H1 (cell line): ENCODE results near the gene GFRA3. TPM values are rescaled to one million over a fixed set of nuclear protein-coding genes. Genes with fewer than 3 reads are reported as not detected.

Experiments
- CTCF ChIA-PET: fragments of 300-600 bp; sonication (Branson Sonifier 250); formaldehyde crosslinking; loops from one replicate; lab custom pipeline; 2021; ENCODE audit not compliant: partially characterized antibody; lab: Charles Lee
- POLR2A ChIA-PET: fragments of 300-600 bp; sonication (Branson Sonifier 250); formaldehyde crosslinking; loops from one replicate; lab custom pipeline; 2021; ENCODE audit warnings: inconsistent platforms; ENCODE audit not compliant: partially characterized antibody; lab: Charles Lee
- DNase-seq, 2 experiments: peaks; one replicate each; pipeline versions ENCODE4 v3.0.0 to v3.0.0-alpha.2; 2010 to 2022; ENCODE audit warnings: low spot score in 2 of 2, low read depth in 1 of 2, mixed read lengths in 1 of 2
- FAIRE-seq: peaks from 2 replicates; lab custom pipeline; 2011; peaks lifted over from hg19 to GRCh38; lab: Jason Lieb, UNC
- H2AFZ ChIP-seq: 2 replicates; pipeline ENCODE4 v1.8.1; 2012; ENCODE audit warnings: low read length, inconsistent platforms
- H2AK5ac ChIP-seq: 2 replicates; pipeline ENCODE4 v1.6.1; 2013; ENCODE audit warnings: low read depth, low read length
- H2BK120ac ChIP-seq: replicated peaks from 2 replicates; pipeline ENCODE3; 2013; ENCODE audit warnings: low read depth, low read length, inconsistent platforms
- H2BK12ac ChIP-seq: 2 replicates; pipeline ENCODE4 v1.6.1; 2013; ENCODE audit warnings: low read depth, low read length
- H2BK15ac ChIP-seq: 2 replicates; pipeline ENCODE4 v1.6.1; 2013; ENCODE audit warnings: low read length
- H2BK20ac ChIP-seq: 2 replicates; pipeline ENCODE4 v1.6.1; 2013; ENCODE audit warnings: low read length
- H2BK5ac ChIP-seq: 2 replicates; pipeline ENCODE4 v1.6.1; 2013; ENCODE audit warnings: low read depth, low read length
- H3K14ac ChIP-seq: 2 replicates; pipeline ENCODE4 v1.6.1; 2013; ENCODE audit warnings: inconsistent platforms; ENCODE audit not compliant: insufficient read length
- H3K18ac ChIP-seq: 2 replicates; pipeline ENCODE4 v1.6.1; 2013; ENCODE audit warnings: low read length; ENCODE audit errors: extremely low read depth
- H3K23ac ChIP-seq: 2 replicates; pipeline ENCODE4 v1.6.1; 2013; ENCODE audit warnings: inconsistent platforms; ENCODE audit not compliant: insufficient read length
- H3K23me2 ChIP-seq: 2 replicates; pipeline ENCODE4 v1.6.1; 2013; ENCODE audit warnings: low read depth, low read length
- H3K27ac ChIP-seq: 2 replicates; pipeline ENCODE4 v1.6.1; 2011; ENCODE audit warnings: low read depth, low read length, inconsistent platforms
- H3K27me3 ChIP-seq, 4 experiments: replicated peaks in 1 of 4; 1 replicate in 1 of 4; 2 replicates in 3 of 4; pipeline versions ENCODE4 v1.6.1 to v1.8.1; 2011 to 2013; ENCODE audit warnings: low read length in 3 of 4, mild to moderate bottlenecking in 3 of 4, inconsistent platforms in 2 of 4, mixed read lengths in 2 of 4, moderate library complexity in 1 of 4; ENCODE audit not compliant: control insufficient read depth in 3 of 4, insufficient read depth in 3 of 4; ENCODE audit errors: extremely low read depth in 1 of 4
- H3K36me3 ChIP-seq, 4 experiments: 2 replicates each; pipeline versions ENCODE4 v1.6.1 to v1.8.1; 2011 to 2013; ENCODE audit warnings: mild to moderate bottlenecking in 4 of 4, low read length in 3 of 4, moderate library complexity in 2 of 4, control low read depth in 1 of 4, inconsistent platforms in 1 of 4; ENCODE audit not compliant: insufficient read depth in 4 of 4, control insufficient read depth in 2 of 4
- H3K4ac ChIP-seq: replicated peaks from 2 replicates; pipeline ENCODE3; 2013; ENCODE audit warnings: low read length, low read depth, mixed read lengths, inconsistent platforms; ENCODE audit not compliant: insufficient read length
- H3K4me1 ChIP-seq, 4 experiments: replicated peaks in 1 of 4; 1 replicate in 1 of 4; 2 replicates in 3 of 4; pipeline versions ENCODE4 v1.6.1 to v1.8.1; 2011 to 2013; ENCODE audit warnings: low read length in 3 of 4, inconsistent platforms in 2 of 4, mixed read lengths in 1 of 4; ENCODE audit not compliant: insufficient read depth in 4 of 4, control insufficient read depth in 3 of 4
- H3K4me2 ChIP-seq, 2 experiments: 2 replicates each; pipeline versions ENCODE4 v1.6.1 to v1.8.1; 2011 to 2013; ENCODE audit warnings: low read depth in 2 of 2, low read length in 2 of 2, control low read depth in 1 of 2, inconsistent platforms in 1 of 2, mild to moderate bottlenecking in 1 of 2; ENCODE audit not compliant: insufficient read depth in 1 of 2
- H3K4me3 ChIP-seq, 4 experiments: fragments of 200-600, 300-600 bp in 1 of 4; sonication (generic), shearing (Covaris generic), sonication (Bioruptor Twin) in 1 of 4; 2 replicates each; pipeline versions ENCODE4 v1.5.1 to v1.8.1; 2011 to 2016; ENCODE audit warnings: low read length in 4 of 4, low read depth in 3 of 4, control low read depth in 2 of 4, inconsistent platforms in 2 of 4, mild to moderate bottlenecking in 2 of 4, mixed read lengths in 1 of 4, moderate library complexity in 1 of 4; ENCODE audit not compliant: insufficient read depth in 2 of 4; ENCODE audit errors: extremely low read depth in 1 of 4
- H3K56ac ChIP-seq: replicated peaks from 2 replicates; pipeline ENCODE3; 2013; ENCODE audit warnings: low read depth, mild to moderate bottlenecking, mixed read lengths, low read length, inconsistent platforms; ENCODE audit not compliant: insufficient read length
- H3K79me1 ChIP-seq: 2 replicates; pipeline ENCODE4 v1.6.1; 2013; ENCODE audit warnings: low read depth, low read length, control low read depth
- H3K79me2 ChIP-seq, 2 experiments: 2 replicates each; pipeline versions ENCODE4 v1.6.1 to v1.8.1; 2012 to 2013; ENCODE audit warnings: low read length in 2 of 2, mild to moderate bottlenecking in 2 of 2, inconsistent platforms in 1 of 2; ENCODE audit not compliant: insufficient read depth in 2 of 2, control insufficient read depth in 1 of 2
- H3K9ac ChIP-seq, 4 experiments: replicated peaks in 1 of 4; 1 replicate in 1 of 4; 2 replicates in 3 of 4; pipeline versions ENCODE4 v1.6.1 to v1.8.1; 2011 to 2013; ENCODE audit warnings: low read depth in 3 of 4, low read length in 3 of 4, control low read depth in 2 of 4, mild to moderate bottlenecking in 2 of 4, moderate library complexity in 2 of 4, inconsistent platforms in 1 of 4; ENCODE audit errors: extremely low read depth in 1 of 4
- H3K9me3 ChIP-seq, 2 experiments: 2 replicates each; pipeline versions ENCODE4 v1.6.1 to v1.8.1; 2012 to 2013; ENCODE audit warnings: mild to moderate bottlenecking in 2 of 2, moderate library complexity in 2 of 2, control low read depth in 1 of 2, inconsistent platforms in 1 of 2, low read depth in 1 of 2, low read length in 1 of 2, mixed read lengths in 1 of 2; ENCODE audit not compliant: insufficient read depth in 2 of 2
- H4K20me1 ChIP-seq, 2 experiments: replicated peaks in 1 of 2; 2 replicates each; pipeline versions ENCODE3 to v1.8.1; 2011 to 2013; ENCODE audit warnings: inconsistent platforms in 2 of 2, low read length in 2 of 2, mild to moderate bottlenecking in 1 of 2; ENCODE audit not compliant: insufficient read depth in 2 of 2, control insufficient read depth in 1 of 2
- H4K5ac ChIP-seq: 2 replicates; pipeline ENCODE4 v1.6.1; 2013; ENCODE audit warnings: low read length, low read depth, mixed read lengths, inconsistent platforms; ENCODE audit not compliant: insufficient read length
- H4K8ac ChIP-seq: 2 replicates; pipeline ENCODE4 v1.8.0; 2013; ENCODE audit warnings: mild to moderate bottlenecking, moderate library complexity, low read length, inconsistent platforms; ENCODE audit not compliant: insufficient read depth; ENCODE audit errors: extremely low read depth
- H4K91ac ChIP-seq: replicated peaks from 2 replicates; pipeline ENCODE3; 2013; ENCODE audit warnings: low read length, mixed read lengths, inconsistent platforms; ENCODE audit not compliant: insufficient read length
- BCL11A ChIP-seq, 2 experiments: IDR thresholded peaks; one replicate each; pipeline ENCODE4 v1.6.1; 2011; ENCODE audit warnings: low read depth in 2 of 2, low read length in 2 of 2, mild to moderate bottlenecking in 2 of 2
- EGR1 ChIP-seq: IDR thresholded peaks from 2 replicates; pipeline ENCODE4 v1.6.1; 2011; ENCODE audit warnings: low read depth, low read length, borderline replicate concordance
- FOSL1 ChIP-seq: IDR thresholded peaks from 2 replicates; pipeline ENCODE4 v1.6.1; 2011; ENCODE audit warnings: mild to moderate bottlenecking, low read depth, low read length, moderate library complexity; ENCODE audit not compliant: insufficient read depth
- JUND ChIP-seq: IDR thresholded peaks from 2 replicates; pipeline ENCODE4 v1.6.1; 2011; ENCODE audit warnings: mild to moderate bottlenecking, improper control_type of control experiment, low read length
- KDM5A ChIP-seq: fragments of 200-600 bp; IDR thresholded peaks from 2 replicates; pipeline ENCODE4 v1.7.1; 2012; ENCODE audit warnings: mild to moderate bottlenecking, low read length, inconsistent platforms, mixed read lengths
- RXRA ChIP-seq: IDR thresholded peaks from 2 replicates; pipeline ENCODE4 v1.6.1; 2011; ENCODE audit warnings: low read depth, mild to moderate bottlenecking, low read length, moderate library complexity; ENCODE audit not compliant: insufficient read depth
- SP2 ChIP-seq: IDR thresholded peaks from 2 replicates; pipeline ENCODE4 v1.6.1; 2012; ENCODE audit warnings: mild to moderate bottlenecking, low read length, inconsistent platforms
- YY1 ChIP-seq: IDR thresholded peaks from 2 replicates; pipeline ENCODE4 v1.6.1; 2011; ENCODE audit warnings: low read depth, mild to moderate bottlenecking, low read length
- WGBS, 2 experiments: shearing (Covaris generic) in 1 of 2; methylation state at CpG; one replicate each; pipeline versions ENCODE4 v1.1.6 to v1.1.7; 2013 to 2015; ENCODE audit warnings: low lambda C conversion rate in 2 of 2, mixed read lengths in 2 of 2, inconsistent platforms in 1 of 2, low coverage in 1 of 2, missing lambda C conversion rate in 1 of 2; ENCODE audit not compliant: insufficient replicate concordance in 2 of 2, insufficient coverage in 1 of 2, insufficient read length in 1 of 2; ENCODE audit errors: extremely low coverage in 1 of 2, missing lambda C conversion rate in 1 of 2; 5-methylcytosine and 5-hydroxymethylcytosine counted together
- polyA plus RNA-seq, 7 experiments: library from polyadenylated mRNA; depleted of rRNA in 3 of 7; stranded (reverse) in 5 of 7; unstranded in 2 of 7; fragments of >200 nt in 5 of 7; fragments of 200-250 nt in 2 of 7; gene quantifications; 1 replicate in 5 of 7; 2 replicates in 1 of 7; 4 replicates in 1 of 7; pipeline versions ENCODE4 v1.2.1 to v1.2.3, GENCODE V29; 2011 to 2013; ENCODE audit warnings: missing spikeins in 2 of 7, mixed read lengths in 2 of 7
- total RNA-seq: library from RNA; stranded (reverse); fragmentation: NEBNext Ultra II Directional; extraction: Animal tissue kit (Norgen Biotek cat#: 25700); gene quantifications from 2 replicates; pipeline ENCODE4 v1.2.1, GENCODE V29; 2021

The GFRA3 gene
- total and polyA plus RNA-seq, 2 of the 8 experiments (the other 6 are each of a cell fraction or from before 2014, with no cell fraction given), result 0.88 to 3.4 TPM

- Histone ChIP-seq H2BK120ac (no peak overlapping the region), H2BK12ac (no peak overlapping the region), H2AFZ (no peak overlapping the region), H3K27ac (no peak overlapping the region), H3K36me3 (no peaks in the 10 kb centered on the region), H4K8ac (no peak overlapping the region), H3K4ac (no peak overlapping the region), H4K91ac (no peak overlapping the region), H3K9ac (no peak overlapping the region), H3K27me3 (no peaks in the 10 kb centered on the region), H3K79me2 (no peaks in the 10 kb centered on the region), H3K23me2 (no peaks in the 10 kb centered on the region; the same call in 1 of the 2 replicates), H3K23ac (no peak overlapping the region), H4K5ac (no peak overlapping the region), H3K4me1 (no peaks in the 10 kb centered on the region), H3K4me2 (no peak overlapping the region), H3K79me1 (no peaks in the 10 kb centered on the region), H3K56ac (no peak overlapping the region), H3K14ac (no peak overlapping the region), H2BK5ac (no peak overlapping the region), H3K9me3 (no peaks in the 10 kb centered on the region), H2AK5ac (no peak overlapping the region), H3K4me3 (no peak overlapping the region), H4K20me1 (no peaks in the 10 kb centered on the region), H2BK15ac (no peak overlapping the region), H2BK20ac (no peak overlapping the region), H3K18ac (no peak overlapping the region)
- ChIA-PET CTCF (interaction anchor here (0.7 to 11.8 kb wide), 5 partner anchors 10 to 394 kb away, joined by 3 to 112 read pairs (median 3); no protein-coding TSS in a partner anchor), POLR2A (interaction anchor here (2.6 kb wide), 1 partner anchor 20 kb away, joined by 7 read pairs; the partner anchor contains the start of gene CDC23)
- TF ChIP-seq BCL11A (IDR thresholded peaks at IDR 0.05; ENCODE audit: low read depth in 2 of 2, low read length in 2 of 2) (no peak), RXRA (no peak), YY1 (no peak), JUND (no peak), EGR1 (no peak), KDM5A (no peak), SP2 (no peak), FOSL1 (no peak)
- 83% methylated on average over 2 of the region's 2 CpGs; no CpG with 5 or more reads in 1 of the 2 experiments for WGBS, 2 experiments
- FAIRE-seq (no peak), DNase-seq (no peak)
Measured at GRCh38 chr5:138233280-138233679, 41.1 kb downstream of the GFRA3 start.
